WTC11 (cell line): ENCODE measurements around the gene SEC22A. TPM values are rescaled to one million over a fixed set of nuclear protein-coding genes. Genes with fewer than 3 reads are reported as not detected.

Source experiments
- ATAC-seq: fragments of 200-7000 bp; cut with Tn5 transposase; 2 replicates; pipeline ENCODE4 v1.10.0; 2021; ENCODE audit warnings: mild to moderate bottlenecking, moderate library complexity
- CTCF ChIA-PET: fragments of 300-600 bp; sonication (Branson Sonifier 250); formaldehyde crosslinking; loops from one replicate; lab custom pipeline; 2021; ENCODE audit warnings: antibody characterized with exemption; lab: Charles Lee
- POLR2A ChIA-PET: fragments of 350-600 bp; sonication (Branson Sonifier 250); formaldehyde crosslinking; loops from one replicate; lab custom pipeline; 2021; ENCODE audit warnings: antibody characterized with exemption; lab: Charles Lee
- DNase-seq: peaks from one replicate; pipeline ENCODE4 v3.0.0; 2021; ENCODE audit warnings: low spot score
- H3K27ac Mint-ChIP-seq: 2 replicates; pipeline ENCODE4 v1.8.0; 2021; ENCODE audit warnings: mixed read lengths
- H3K27me3 Mint-ChIP-seq: 2 replicates; pipeline ENCODE4 v1.8.0; 2021; ENCODE audit warnings: low read depth, mild to moderate bottlenecking, moderate library complexity, mixed read lengths
- H3K36me3 Mint-ChIP-seq: 2 replicates; pipeline ENCODE4 v1.8.0; 2021; ENCODE audit warnings: mixed read lengths
- H3K4me1 Mint-ChIP-seq: 2 replicates; pipeline ENCODE4 v1.8.0; 2022; ENCODE audit warnings: mixed read lengths
- H3K4me3 Mint-ChIP-seq: 2 replicates; pipeline ENCODE4 v1.8.0; 2021; ENCODE audit warnings: mild to moderate bottlenecking, moderate library complexity, mixed read lengths
- H3K9me3 Mint-ChIP-seq: 2 replicates; pipeline ENCODE4 v1.8.0; 2021; ENCODE audit warnings: mixed read lengths
- ATF1 ChIP-seq: sonication (generic); formaldehyde crosslinking; IDR thresholded peaks from 2 replicates; pipeline ENCODE4 v1.8.1; 2023; ENCODE audit warnings: mild to moderate bottlenecking, moderate library complexity, missing genetic modification reagents
- CREM ChIP-seq: sonication (generic); formaldehyde crosslinking; IDR thresholded peaks from 2 replicates; pipeline ENCODE4 v1.8.1; 2022; ENCODE audit warnings: mild to moderate bottlenecking, missing genetic modification reagents, moderate library complexity
- ELF4 ChIP-seq: sonication (generic); formaldehyde crosslinking; IDR thresholded peaks from 2 replicates; pipeline ENCODE4 v1.8.1; 2022; ENCODE audit warnings: low read depth, mild to moderate bottlenecking, moderate library complexity, missing genetic modification reagents
- HMGA2 ChIP-seq: fragments of 250-450 bp; sonication (Bioruptor Pico); IDR thresholded peaks from 2 replicates; pipeline ENCODE4 v1.4.0; 2021; ENCODE audit warnings: mild to moderate bottlenecking, moderate library complexity
- JUN ChIP-seq: sonication (generic); formaldehyde crosslinking; IDR thresholded peaks from 2 replicates; pipeline ENCODE4 v1.8.0; 2023; ENCODE audit warnings: mild to moderate bottlenecking, missing genetic modification reagents
- OVOL2 ChIP-seq: fragments of 250-450 bp; sonication (Bioruptor Pico); IDR thresholded peaks from 2 replicates; pipeline ENCODE4 v1.9.0; 2021; ENCODE audit warnings: mild to moderate bottlenecking, borderline replicate concordance
- SOX15 ChIP-seq: fragments of 250-450 bp; sonication (Bioruptor Pico); IDR thresholded peaks from 2 replicates; pipeline ENCODE4 v1.9.0; 2021; ENCODE audit warnings: mild to moderate bottlenecking
- TCF7 ChIP-seq: sonication (generic); formaldehyde crosslinking; IDR thresholded peaks from 2 replicates; pipeline ENCODE4 v1.8.0; 2022; ENCODE audit warnings: mild to moderate bottlenecking, low read depth, missing genetic modification reagents, moderate library complexity
- ZBTB21 ChIP-seq: sonication (generic); formaldehyde crosslinking; IDR thresholded peaks from 2 replicates; pipeline ENCODE4 v1.8.1; 2023; ENCODE audit warnings: mild to moderate bottlenecking, missing genetic modification reagents, borderline replicate concordance
- ZNF263 ChIP-seq: sonication (generic); formaldehyde crosslinking; IDR thresholded peaks from 2 replicates; pipeline ENCODE4 v1.8.1; 2022; ENCODE audit warnings: low read depth, mild to moderate bottlenecking, moderate library complexity, missing genetic modification reagents
- ZNF317 ChIP-seq: sonication (generic); formaldehyde crosslinking; IDR thresholded peaks from 2 replicates; pipeline ENCODE4 v1.8.1; 2023; ENCODE audit warnings: low read depth, mild to moderate bottlenecking, moderate library complexity, missing genetic modification reagents, borderline replicate concordance
- total RNA-seq: library from RNA; stranded (reverse); gene quantifications from 3 replicates; pipeline ENCODE4 v1.2.3, GENCODE V29; 2021
- TF ChIP-seq, protein P1 (sequence below): fragments of 200-600 bp; IDR thresholded peaks from 2 replicates; pipeline ENCODE4 v1.8.0; 2022; ENCODE audit warnings: antibody characterized with exemption
- TF ChIP-seq, protein P2 (sequence below): sonication (generic); formaldehyde crosslinking; IDR thresholded peaks from 2 replicates; pipeline ENCODE4 v1.8.1; 2023; ENCODE audit warnings: mild to moderate bottlenecking, missing genetic modification reagents
- TF ChIP-seq, protein P3 (sequence below): sonication (generic); formaldehyde crosslinking; IDR thresholded peaks from 2 replicates; pipeline ENCODE4 v1.8.0; 2022; ENCODE audit warnings: mild to moderate bottlenecking, missing genetic modification reagents
- TF ChIP-seq, protein P4 (sequence below): sonication (generic); formaldehyde crosslinking; IDR thresholded peaks from 2 replicates; pipeline ENCODE4 v1.8.1; 2022; ENCODE audit warnings: mild to moderate bottlenecking, moderate library complexity, missing genetic modification reagents
- TF ChIP-seq, protein P5 (sequence below): sonication (generic); formaldehyde crosslinking; IDR thresholded peaks from 2 replicates; pipeline ENCODE4 v1.8.1; 2023; ENCODE audit warnings: mild to moderate bottlenecking, missing genetic modification reagents, moderate library complexity

Gene SEC22A
- total RNA-seq, 1 experiment from 2014 or later, result 12.6 TPM

DNA sequence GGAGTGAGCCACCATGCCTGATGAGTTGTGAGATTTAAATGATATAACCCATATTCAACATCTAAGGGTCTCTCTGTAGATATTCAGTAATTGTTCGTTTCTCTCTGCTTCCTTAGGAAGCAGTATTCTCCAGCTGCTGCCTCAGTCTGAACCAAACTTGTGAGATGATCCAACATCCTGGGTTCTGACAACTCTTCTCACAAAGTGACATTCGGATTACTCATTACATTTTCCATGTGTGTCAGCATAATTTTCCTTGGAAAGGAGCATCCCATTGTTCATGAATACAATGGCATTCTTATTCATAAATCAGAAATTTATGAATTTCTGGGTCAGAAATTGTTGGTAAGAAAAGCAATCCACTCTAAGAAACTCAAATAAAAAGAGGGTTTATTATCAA is 15.0 kb upstream of the SEC22A start (continued):
- TF ChIP-seq, protein P1, sequence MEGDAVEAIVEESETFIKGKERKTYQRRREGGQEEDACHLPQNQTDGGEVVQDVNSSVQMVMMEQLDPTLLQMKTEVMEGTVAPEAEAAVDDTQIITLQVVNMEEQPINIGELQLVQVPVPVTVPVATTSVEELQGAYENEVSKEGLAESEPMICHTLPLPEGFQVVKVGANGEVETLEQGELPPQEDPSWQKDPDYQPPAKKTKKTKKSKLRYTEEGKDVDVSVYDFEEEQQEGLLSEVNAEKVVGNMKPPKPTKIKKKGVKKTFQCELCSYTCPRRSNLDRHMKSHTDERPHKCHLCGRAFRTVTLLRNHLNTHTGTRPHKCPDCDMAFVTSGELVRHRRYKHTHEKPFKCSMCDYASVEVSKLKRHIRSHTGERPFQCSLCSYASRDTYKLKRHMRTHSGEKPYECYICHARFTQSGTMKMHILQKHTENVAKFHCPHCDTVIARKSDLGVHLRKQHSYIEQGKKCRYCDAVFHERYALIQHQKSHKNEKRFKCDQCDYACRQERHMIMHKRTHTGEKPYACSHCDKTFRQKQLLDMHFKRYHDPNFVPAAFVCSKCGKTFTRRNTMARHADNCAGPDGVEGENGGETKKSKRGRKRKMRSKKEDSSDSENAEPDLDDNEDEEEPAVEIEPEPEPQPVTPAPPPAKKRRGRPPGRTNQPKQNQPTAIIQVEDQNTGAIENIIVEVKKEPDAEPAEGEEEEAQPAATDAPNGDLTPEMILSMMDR, result no peak
- no peak for TF ChIP-seq TCF7 (CRISPR knock-in tag)

DNA sequence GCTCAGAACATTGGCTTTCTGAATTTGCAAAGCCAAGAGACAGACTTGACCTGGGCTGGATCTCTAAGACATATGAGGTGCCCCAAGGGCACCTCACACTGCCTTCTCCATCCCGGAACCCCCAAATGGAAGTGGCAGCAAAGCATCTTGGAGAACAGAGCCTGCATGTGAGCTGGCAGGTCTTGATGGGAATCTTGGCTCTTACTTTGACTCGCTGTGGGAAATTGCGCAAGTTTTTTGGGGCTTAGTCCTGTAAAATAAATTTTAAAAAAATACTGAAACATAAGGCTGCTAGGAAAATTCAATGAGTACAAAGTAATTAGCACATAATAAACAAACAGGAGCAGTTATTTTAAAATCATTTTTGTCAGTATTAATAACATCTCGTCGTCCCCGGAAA is 13.7 kb upstream of the SEC22A start:
- TF ChIP-seq ELF4 (CRISPR knock-in tag) (no peak), JUN (CRISPR knock-in tag) (no peak), TCF7 (CRISPR knock-in tag) (no peak), ZBTB21 (no peak), ATF1 (no peak), SOX15 (CRISPR knock-in tag) (no peak), ZNF263 (no peak), ZNF317 (no peak), CREM (CRISPR knock-in tag) (no peak), OVOL2 (CRISPR knock-in tag) (no peak), HMGA2 (CRISPR knock-in tag) (no peak)
- TF ChIP-seq, protein P1, result no peak
- TF ChIP-seq, protein P2, sequence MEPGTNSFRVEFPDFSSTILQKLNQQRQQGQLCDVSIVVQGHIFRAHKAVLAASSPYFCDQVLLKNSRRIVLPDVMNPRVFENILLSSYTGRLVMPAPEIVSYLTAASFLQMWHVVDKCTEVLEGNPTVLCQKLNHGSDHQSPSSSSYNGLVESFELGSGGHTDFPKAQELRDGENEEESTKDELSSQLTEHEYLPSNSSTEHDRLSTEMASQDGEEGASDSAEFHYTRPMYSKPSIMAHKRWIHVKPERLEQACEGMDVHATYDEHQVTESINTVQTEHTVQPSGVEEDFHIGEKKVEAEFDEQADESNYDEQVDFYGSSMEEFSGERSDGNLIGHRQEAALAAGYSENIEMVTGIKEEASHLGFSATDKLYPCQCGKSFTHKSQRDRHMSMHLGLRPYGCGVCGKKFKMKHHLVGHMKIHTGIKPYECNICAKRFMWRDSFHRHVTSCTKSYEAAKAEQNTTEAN (CRISPR knock-in tag), result no peak
- TF ChIP-seq, protein P3, sequence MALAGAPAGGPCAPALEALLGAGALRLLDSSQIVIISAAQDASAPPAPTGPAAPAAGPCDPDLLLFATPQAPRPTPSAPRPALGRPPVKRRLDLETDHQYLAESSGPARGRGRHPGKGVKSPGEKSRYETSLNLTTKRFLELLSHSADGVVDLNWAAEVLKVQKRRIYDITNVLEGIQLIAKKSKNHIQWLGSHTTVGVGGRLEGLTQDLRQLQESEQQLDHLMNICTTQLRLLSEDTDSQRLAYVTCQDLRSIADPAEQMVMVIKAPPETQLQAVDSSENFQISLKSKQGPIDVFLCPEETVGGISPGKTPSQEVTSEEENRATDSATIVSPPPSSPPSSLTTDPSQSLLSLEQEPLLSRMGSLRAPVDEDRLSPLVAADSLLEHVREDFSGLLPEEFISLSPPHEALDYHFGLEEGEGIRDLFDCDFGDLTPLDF (CRISPR knock-in tag), result no peak
- TF ChIP-seq, protein P4, sequence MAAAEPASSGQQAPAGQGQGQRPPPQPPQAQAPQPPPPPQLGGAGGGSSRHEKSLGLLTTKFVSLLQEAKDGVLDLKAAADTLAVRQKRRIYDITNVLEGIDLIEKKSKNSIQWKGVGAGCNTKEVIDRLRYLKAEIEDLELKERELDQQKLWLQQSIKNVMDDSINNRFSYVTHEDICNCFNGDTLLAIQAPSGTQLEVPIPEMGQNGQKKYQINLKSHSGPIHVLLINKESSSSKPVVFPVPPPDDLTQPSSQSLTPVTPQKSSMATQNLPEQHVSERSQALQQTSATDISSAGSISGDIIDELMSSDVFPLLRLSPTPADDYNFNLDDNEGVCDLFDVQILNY (CRISPR knock-in tag), result no peak
- TF ChIP-seq, protein P5, sequence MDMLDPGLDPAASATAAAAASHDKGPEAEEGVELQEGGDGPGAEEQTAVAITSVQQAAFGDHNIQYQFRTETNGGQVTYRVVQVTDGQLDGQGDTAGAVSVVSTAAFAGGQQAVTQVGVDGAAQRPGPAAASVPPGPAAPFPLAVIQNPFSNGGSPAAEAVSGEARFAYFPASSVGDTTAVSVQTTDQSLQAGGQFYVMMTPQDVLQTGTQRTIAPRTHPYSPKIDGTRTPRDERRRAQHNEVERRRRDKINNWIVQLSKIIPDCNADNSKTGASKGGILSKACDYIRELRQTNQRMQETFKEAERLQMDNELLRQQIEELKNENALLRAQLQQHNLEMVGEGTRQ (CRISPR knock-in tag), result no peak

More for the DNA sequence above, 13.7 kb upstream of the SEC22A start:
- H3K36me3 Mint-ChIP-seq, result no peaks in the 10 kb centered on the region
- ChIA-PET CTCF (no interaction called here), POLR2A (no interaction called here)
- no peaks in the 10 kb centered on the region for H3K4me1 Mint-ChIP-seq
- ATAC-seq, result no peak
- DNase-seq, result no peak
- no peaks in the 10 kb centered on the region for H3K27me3 Mint-ChIP-seq
- H3K9me3 Mint-ChIP-seq, result no peaks in the 10 kb centered on the region
- H3K4me3 Mint-ChIP-seq, result no peak overlapping the region
- H3K27ac Mint-ChIP-seq, result no peak overlapping the region
